Ovary (tissue), 9 donors: ENCODE data around the gene CDH10. TPM values are rescaled to one million over a fixed set of nuclear protein-coding genes. Genes with fewer than 3 reads are reported as not detected.

ENCODE experiments used
- DNase-seq, 5 donors: peaks; one replicate each; pipeline ENCODE4 v3.0.0-alpha.2; 2019 to 2020
- H3K27ac ChIP-seq, 2 donors: fragments of 200-600 bp; one replicate each; pipeline versions ENCODE4 v1.5.1 to v1.8.0; 2019 to 2022
- H3K27me3 ChIP-seq: fragments of 200-600 bp; one replicate; pipeline ENCODE4 v1.8.0; 2022
- H3K36me3 ChIP-seq: fragments of 200-600 bp; sonication (generic); one replicate; pipeline ENCODE4 v1.5.1; 2019
- H3K4me1 ChIP-seq: one replicate; pipeline ENCODE4 v1.8.1; 2013; ENCODE audit warnings: mild to moderate bottlenecking, moderate library complexity; ENCODE audit not compliant: insufficient read depth
- H3K4me3 ChIP-seq: fragments of 200-600 bp; sonication (generic); one replicate; pipeline ENCODE4 v1.5.1; 2017
- H3K9me3 ChIP-seq, 2 donors: fragments of 200-600 bp in 1 of 2; sonication (generic) in 1 of 2; one replicate each; pipeline versions ENCODE4 v1.5.1 to v1.8.1; 2013 to 2019; ENCODE audit warnings: mild to moderate bottlenecking in 1 of 2, moderate library complexity in 1 of 2
- CTCF ChIP-seq, 3 donors: fragments of 450-650 bp in 2 of 3; fragments of 200-600 bp in 1 of 3; IDR thresholded peaks; one replicate each; pipeline versions ENCODE4 v1.5.1 to v1.8.0; 2016 to 2022; ENCODE audit warnings: antibody characterized with exemption in 3 of 3, mild to moderate bottlenecking in 1 of 3
- EP300 ChIP-seq: sonication (generic); formaldehyde crosslinking; IDR thresholded peaks from one replicate; pipeline ENCODE4 v1.6.1; 2017; ENCODE audit warnings: antibody characterized with exemption
- POLR2A ChIP-seq: fragments of 450-650 bp; IDR thresholded peaks from one replicate; pipeline ENCODE4 v1.6.1; 2017; ENCODE audit warnings: antibody characterized with exemption, mild to moderate bottlenecking, moderate library complexity
- WGBS, 3 donors: extraction: QIAGEN DNeasy Blood & Tissue Kit in 1 of 3; methylation state at CpG; one replicate each; pipeline versions ENCODE4 v1.1.5 to v1.1.7; 2013 to 2017; 5-methylcytosine and 5-hydroxymethylcytosine counted together
- intact Hi-C, 4 donors: fragments of 100-400 bp; cut with DNase I; formaldehyde crosslinking; loops; one replicate each; pipeline versions ENCODE4 v1.11.0 to v1.15.1; 2022 to 2023
- polyA plus RNA-seq, 2 donors: library from polyadenylated mRNA; stranded (reverse); fragments of 200-250 nt in 1 of 2; fragments of 350-450 nt in 1 of 2; fragmentation: Illumina TruSeq in 1 of 2; extraction: RNeasy Lipid Tissue Mini Kit (QIAGEN cat#74804) in 1 of 2; gene quantifications; one replicate each; pipeline ENCODE4 v1.2.3, GENCODE V29; 2013 to 2014
- total RNA-seq, 7 donors: library from RNA; depleted of rRNA in 2 of 7; stranded (reverse); fragments of >200 nt in 2 of 7; fragmentation: NEBNext Ultra II Directional in 3 of 7; extraction: Animal tissue kit (Norgen Biotek cat#: 25700) in 3 of 7; gene quantifications; one replicate each; pipeline versions ENCODE4 v1.1.0 to v1.2.4, GENCODE V29; 2016 to 2023
- donor health status: DM: no; HTN: no; CAD: no; lungs with moderate emphysema.
- donor health status: DM: no; HTN: no; CAD: no.
- donor health status: Bipolar disorder and iron deficiency.
- donor health status: DM: yes; HTN: yes; CAD: no.
- donor health status: DM: no; HTN: no; CAD: no.
- donor health status: DM: yes; HTN: yes; CAD: no.

CDH10 gene
- total and polyA plus RNA-seq, 9 donors = 0.08 to 0.22 (median 0.12) TPM; not detected in 5

- TF ChIP-seq EP300 (no peak), POLR2A (no peak), CTCF (IDR thresholded peaks at IDR 0.05) (no peak)
These were observed 73.5 kb downstream of the CDH10 start for GRCh38 chr5:24571302-24571701.

GRCh38 chr5:24566933-24567332 is 77.8 kb downstream of the CDH10 start:
- TF ChIP-seq POLR2A = no peak
- TF ChIP-seq EP300 = no peak
- TF ChIP-seq CTCF (IDR thresholded peaks at IDR 0.05) = no peak
- no peak overlapping the region for H3K27ac ChIP-seq
- no peak for DNase-seq
- no peaks in the 10 kb centered on the region for H3K27me3 ChIP-seq
- no peaks in the 10 kb centered on the region for H3K9me3 ChIP-seq
- intact Hi-C loops = no loop called here
- no peaks in the 10 kb centered on the region for H3K4me1 ChIP-seq
- H3K36me3 ChIP-seq = no peaks in the 10 kb centered on the region
- no peak overlapping the region for H3K4me3 ChIP-seq

More at GRCh38 chr5:24571302-24571701, 73.5 kb downstream of the CDH10 start:
- no peaks in the 10 kb centered on the region for H3K9me3 ChIP-seq
- DNase-seq = no peak
- H3K27me3 ChIP-seq = no peaks in the 10 kb centered on the region
- H3K36me3 ChIP-seq = no peaks in the 10 kb centered on the region
- no peak overlapping the region for H3K4me3 ChIP-seq
- no peak overlapping the region for H3K27ac ChIP-seq
- intact Hi-C loops = no loop called here
- no peaks in the 10 kb centered on the region for H3K4me1 ChIP-seq

- WGBS, 3 donors = 72 to 82% (median 75%) methylated on average over 4 of the region's 4 CpGs
- H3K27me3 ChIP-seq = no peaks in the 10 kb centered on the region
- no peak overlapping the region for H3K27ac ChIP-seq
- no peaks in the 10 kb centered on the region for H3K4me1 ChIP-seq
- intact Hi-C loops = no loop called here
- no peak overlapping the region for H3K4me3 ChIP-seq
- H3K36me3 ChIP-seq = no peaks in the 10 kb centered on the region
- DNase-seq = no peak
- no peaks in the 10 kb centered on the region for H3K9me3 ChIP-seq
- no peak for TF ChIP-seq CTCF (IDR thresholded peaks at IDR 0.05)
- no peak for TF ChIP-seq POLR2A
- TF ChIP-seq EP300 = no peak
These were observed 89.5 kb downstream of the CDH10 start for GRCh38 chr5:24555229-24555628.

GRCh38 chr5:24547132-24547531 is 97.6 kb downstream of the CDH10 start:
- no peaks in the 10 kb centered on the region for H3K4me1 ChIP-seq
- DNase-seq = no peak
- no peak for TF ChIP-seq POLR2A
- no peak for TF ChIP-seq EP300
- TF ChIP-seq CTCF (IDR thresholded peaks at IDR 0.05) = no peak
- no peaks in the 10 kb centered on the region for H3K27me3 ChIP-seq
- no peak overlapping the region for H3K27ac ChIP-seq
- no peaks in the 10 kb centered on the region for H3K9me3 ChIP-seq
- no peak overlapping the region for H3K4me3 ChIP-seq
- intact Hi-C loops = no loop called here
- no peaks in the 10 kb centered on the region for H3K36me3 ChIP-seq
- WGBS, 3 donors = 6 to 9% (median 7%) methylated on average over 2 of the region's 2 CpGs

GRCh38 chr5:24539613-24540012 is 105.2 kb downstream of the CDH10 start:
- no peaks in the 10 kb centered on the region for H3K9me3 ChIP-seq
- WGBS, 3 donors = 26 to 40% (median 37%) methylated on average over 1 of the region's 1 CpG
- TF ChIP-seq POLR2A (no peak), EP300 (no peak), CTCF (IDR thresholded peaks at IDR 0.05) (no peak)
- H3K4me3 ChIP-seq = no peak overlapping the region
- no peaks in the 10 kb centered on the region for H3K4me1 ChIP-seq
- DNase-seq = no peak
- no peak overlapping the region for H3K27ac ChIP-seq
- intact Hi-C loops = no loop called here
- no peaks in the 10 kb centered on the region for H3K36me3 ChIP-seq
- peaks cover 3% of the 10 kb centered on the region for H3K27me3 ChIP-seq
